GM10266 (cell line): ENCODE measurements around the gene PPP2R2C.

Source experiments
- DNase-seq: peaks from one replicate; pipeline ENCODE4 v3.0.0; 2012; ENCODE audit errors: extremely low spot score
- CTCF ChIP-seq: IDR thresholded peaks from 2 replicates; pipeline ENCODE4 v1.5.1; 2012; ENCODE audit warnings: mild to moderate bottlenecking, low read depth; ENCODE audit not compliant: control insufficient read depth, insufficient read depth; ENCODE audit errors: missing control alignments

The PPP2R2C gene

GRCh38 chr4:6275898-6276806 is 196.3 kb downstream of the PPP2R2C start:
- no peak for TF ChIP-seq CTCF
- no peak for DNase-seq

- no peak for TF ChIP-seq CTCF
Measured at GRCh38 chr4:6275351-6275750, 197.1 kb downstream of the PPP2R2C start.

GRCh38 chr4:6273661-6273990 is 198.8 kb downstream of the PPP2R2C start:
- DNase-seq: no peak
- TF ChIP-seq CTCF: no peak

More at GRCh38 chr4:6275351-6275750, 197.1 kb downstream of the PPP2R2C start:
- DNase-seq: no peak

- no peak for TF ChIP-seq CTCF
- DNase-seq: no peak
Measured at GRCh38 chr4:6272863-6273660, 199.4 kb downstream of the PPP2R2C start.

- no peak for TF ChIP-seq CTCF
- DNase-seq: no peak
Measured at GRCh38 chr4:6271701-6272465, 200.5 kb downstream of the PPP2R2C start.

- DNase-seq: no peak
- TF ChIP-seq CTCF: no peak
Measured at GRCh38 chr4:6271206-6271605, 201.2 kb downstream of the PPP2R2C start.

- DNase-seq: no peak
- no peak for TF ChIP-seq CTCF
Measured at GRCh38 chr4:6270636-6271121, 201.7 kb downstream of the PPP2R2C start.
